Astrocyte of the spinal cord (primary cell): Measurements from ENCODE around the gene C4orf50.

Source experiments
- DNase-seq: peaks from one replicate; pipeline ENCODE4 v3.0.0; 2011; ENCODE audit warnings: low read depth, low spot score
- H3K4me3 ChIP-seq: 2 replicates; pipeline ENCODE4 v1.5.1; 2011; ENCODE audit warnings: low read depth, mild to moderate bottlenecking, low read length, moderate library complexity
- in situ Hi-C: cut with HindIII; loops from 2 replicates; pipeline ENCODE4 v1.10.0; 2017; ENCODE audit warnings: low sequenced_read_pairs
- TF ChIP-seq, protein P1 (sequence below): IDR thresholded peaks from 2 replicates; pipeline ENCODE4 v1.5.1; 2012; ENCODE audit warnings: low read depth, mild to moderate bottlenecking, low read length, inconsistent platforms

The C4orf50 gene

GRCh38 chr4:6028168-6028567, 9.9 kb upstream of the C4orf50 start:
- H3K4me3 ChIP-seq: no peak overlapping the region
- in situ Hi-C loops: no loop called here
- TF ChIP-seq, protein P1, sequence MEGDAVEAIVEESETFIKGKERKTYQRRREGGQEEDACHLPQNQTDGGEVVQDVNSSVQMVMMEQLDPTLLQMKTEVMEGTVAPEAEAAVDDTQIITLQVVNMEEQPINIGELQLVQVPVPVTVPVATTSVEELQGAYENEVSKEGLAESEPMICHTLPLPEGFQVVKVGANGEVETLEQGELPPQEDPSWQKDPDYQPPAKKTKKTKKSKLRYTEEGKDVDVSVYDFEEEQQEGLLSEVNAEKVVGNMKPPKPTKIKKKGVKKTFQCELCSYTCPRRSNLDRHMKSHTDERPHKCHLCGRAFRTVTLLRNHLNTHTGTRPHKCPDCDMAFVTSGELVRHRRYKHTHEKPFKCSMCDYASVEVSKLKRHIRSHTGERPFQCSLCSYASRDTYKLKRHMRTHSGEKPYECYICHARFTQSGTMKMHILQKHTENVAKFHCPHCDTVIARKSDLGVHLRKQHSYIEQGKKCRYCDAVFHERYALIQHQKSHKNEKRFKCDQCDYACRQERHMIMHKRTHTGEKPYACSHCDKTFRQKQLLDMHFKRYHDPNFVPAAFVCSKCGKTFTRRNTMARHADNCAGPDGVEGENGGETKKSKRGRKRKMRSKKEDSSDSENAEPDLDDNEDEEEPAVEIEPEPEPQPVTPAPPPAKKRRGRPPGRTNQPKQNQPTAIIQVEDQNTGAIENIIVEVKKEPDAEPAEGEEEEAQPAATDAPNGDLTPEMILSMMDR: no peak
- DNase-seq: no peak

GRCh38 chr4:6027392-6027791, 9.2 kb upstream of the C4orf50 start:
- in situ Hi-C loops: no loop called here
- no peak overlapping the region for H3K4me3 ChIP-seq
- no peak for DNase-seq
- TF ChIP-seq, protein P1: no peak

GRCh38 chr4:6024313-6024960, 6.2 kb upstream of the C4orf50 start:
- TF ChIP-seq, protein P1: no peak
- in situ Hi-C loops: no loop called here
- no peak overlapping the region for H3K4me3 ChIP-seq
- no peak for DNase-seq

DNA sequence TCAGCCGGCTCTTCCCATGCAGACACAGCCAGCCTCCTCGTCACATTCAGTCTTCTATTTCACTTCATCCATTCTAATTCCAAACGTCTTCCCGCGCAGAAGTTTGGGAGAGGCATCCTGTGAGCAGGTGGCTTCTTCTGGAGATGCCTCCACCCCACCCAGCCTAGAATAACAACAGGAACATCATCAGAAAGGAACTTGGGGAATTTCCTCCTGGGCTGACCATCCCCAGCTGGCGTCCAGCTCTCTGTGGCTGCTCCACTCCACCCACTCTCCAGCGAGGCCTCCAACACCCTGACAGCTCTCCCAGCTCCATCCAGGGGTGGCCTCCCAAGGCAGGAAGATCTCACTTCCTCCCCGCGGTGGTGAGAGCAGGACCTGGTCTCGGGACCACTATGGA, 5.5 kb upstream of the C4orf50 start:
- TF ChIP-seq, protein P1: no peak
- no peak overlapping the region for H3K4me3 ChIP-seq
- in situ Hi-C loops: no loop called here
- DNase-seq: no peak

- in situ Hi-C loops: no loop called here
- H3K4me3 ChIP-seq: no peak overlapping the region
- TF ChIP-seq, protein P1: no peak
- DNase-seq: no peak
Measured at GRCh38 chr4:6022607-6023288, 4.5 kb upstream of the C4orf50 start.

DNA sequence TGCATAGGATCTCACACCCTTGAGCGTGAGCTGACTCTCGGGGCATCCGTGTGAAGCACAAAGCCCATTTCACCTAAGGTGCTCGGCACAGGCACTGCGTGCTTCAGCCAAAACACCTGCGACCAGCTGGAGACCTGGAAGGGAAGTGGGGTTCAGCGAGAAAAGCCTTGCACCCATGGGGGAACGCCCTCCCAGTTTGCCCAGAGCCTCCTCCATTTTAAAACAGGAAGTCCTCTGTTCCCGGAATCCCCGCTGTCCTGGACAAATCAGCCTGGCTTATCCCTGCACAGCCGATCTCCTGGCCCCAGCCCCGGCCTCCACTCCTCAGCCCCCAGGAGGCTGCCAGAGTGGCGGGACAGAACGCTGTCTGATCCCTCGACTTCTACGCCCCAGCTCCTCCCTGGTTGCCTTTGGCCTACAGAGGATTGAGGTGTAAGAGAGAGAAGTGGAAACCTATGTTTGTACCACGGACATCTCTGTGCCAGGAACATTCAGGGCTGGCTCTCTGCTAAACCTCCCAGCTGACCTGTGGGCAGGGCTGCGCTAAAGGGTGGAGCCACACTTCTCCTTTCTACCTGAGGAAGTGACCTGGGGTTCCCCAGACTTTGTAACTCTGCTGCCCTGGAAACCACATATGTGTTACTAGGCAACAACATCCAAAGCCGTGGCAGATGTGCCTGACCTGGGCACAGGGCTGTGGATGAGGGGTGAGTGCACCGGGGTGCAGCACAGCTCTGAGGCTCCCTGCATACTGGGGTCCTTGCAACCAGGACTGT, 3.8 kb upstream of the C4orf50 start:
- DNase-seq: no peak
- in situ Hi-C loops: no loop called here
- TF ChIP-seq, protein P1: no peak
- H3K4me3 ChIP-seq: no peak overlapping the region
